IMR-90 (cell line): ENCODE data around the gene XPC. TPM values are rescaled to one million over a fixed set of nuclear protein-coding genes. Genes with fewer than 3 reads are reported as not detected.

Experiments used
- ATAC-seq: fragments of 200-7000 bp; cut with Tn5 transposase; 2 replicates; pipeline ENCODE4 v1.9.1; 2020; ENCODE audit warnings: low read depth, mild to moderate bottlenecking, moderate library complexity
- BruUV-seq: library from RNA; stranded (reverse); fragments of 400-500 nt; replicated peaks from 2 replicates; lab custom pipeline; 2021; lab: Mats Ljungman, UMichigan
- CTCF ChIA-PET: fragments of 300-600 bp; formaldehyde crosslinking; extraction: SDS; loops from one replicate; lab custom pipeline; 2021; ENCODE audit warnings: antibody characterized with exemption; lab: Yijun Ruan, JAX
- POLR2A ChIA-PET: fragments of 300-600 bp; sonication (Branson Sonifier 250); formaldehyde crosslinking; loops from one replicate; lab custom pipeline; 2022; ENCODE audit warnings: antibody characterized with exemption; ENCODE audit not compliant: unreplicated experiment; lab: Charles Lee
- DNase-seq: peaks from one replicate; pipeline ENCODE4 v3.0.0; 2013
- H2AFZ ChIP-seq: replicated peaks from 2 replicates; pipeline ENCODE3; 2013; ENCODE audit warnings: low read length, mild to moderate bottlenecking; ENCODE audit not compliant: poor library complexity
- H2AK5ac ChIP-seq: 2 replicates; pipeline ENCODE4 v1.6.1; 2013; ENCODE audit warnings: low read depth, low read length, inconsistent platforms
- H2AK9ac ChIP-seq: replicated peaks from 2 replicates; pipeline ENCODE3; 2013; ENCODE audit warnings: mild to moderate bottlenecking, low read depth, low read length, moderate library complexity; ENCODE audit not compliant: poor library complexity
- H2BK120ac ChIP-seq: 2 replicates; pipeline ENCODE4 v1.6.1; 2013; ENCODE audit warnings: low read depth, low read length, inconsistent platforms
- H2BK15ac ChIP-seq: 3 replicates; pipeline ENCODE4 v1.6.1; 2013; ENCODE audit warnings: low read depth, low read length, inconsistent platforms
- H2BK20ac ChIP-seq: 2 replicates; pipeline ENCODE4 v1.6.1; 2013; ENCODE audit warnings: low read depth, mild to moderate bottlenecking, inconsistent platforms, low read length, moderate library complexity
- H2BK5ac ChIP-seq: 2 replicates; pipeline ENCODE4 v1.6.1; 2013; ENCODE audit warnings: mild to moderate bottlenecking, low read depth, low read length, inconsistent platforms; ENCODE audit not compliant: poor library complexity, severe bottlenecking
- H3K14ac ChIP-seq: replicated peaks from 2 replicates; pipeline ENCODE4 v1.6.1; 2013; ENCODE audit warnings: low read depth, low read length, inconsistent platforms
- H3K18ac ChIP-seq: 2 replicates; pipeline ENCODE4 v1.6.1; 2013; ENCODE audit warnings: low read depth, low read length, control low read depth
- H3K23ac ChIP-seq: 2 replicates; pipeline ENCODE4 v1.6.1; 2013; ENCODE audit warnings: low read depth, low read length, inconsistent platforms
- H3K27ac ChIP-seq: 2 replicates; pipeline ENCODE4 v1.5.1; 2013; ENCODE audit warnings: mild to moderate bottlenecking, control low read depth, low read length; ENCODE audit not compliant: insufficient read depth
- H3K27me3 ChIP-seq: 2 replicates; pipeline ENCODE4 v1.6.1; 2013; ENCODE audit warnings: low read length; ENCODE audit not compliant: control insufficient read depth, insufficient read depth
- H3K36me3 ChIP-seq: 2 replicates; pipeline ENCODE4 v1.6.1; 2013; ENCODE audit warnings: low read length, mixed read lengths; ENCODE audit not compliant: control insufficient read depth, insufficient read depth
- H3K4ac ChIP-seq: 2 replicates; pipeline ENCODE4 v1.6.1; 2013; ENCODE audit warnings: low read depth, low read length, inconsistent platforms
- H3K4me1 ChIP-seq: 2 replicates; pipeline ENCODE4 v1.6.1; 2013; ENCODE audit warnings: low read length, mixed read lengths; ENCODE audit not compliant: control insufficient read depth, insufficient read depth
- H3K4me2 ChIP-seq: 2 replicates; pipeline ENCODE4 v1.6.1; 2013; ENCODE audit warnings: low read depth, mild to moderate bottlenecking, control low read depth, low read length, moderate library complexity
- H3K4me3 ChIP-seq: 2 replicates; pipeline ENCODE4 v1.5.1; 2013; ENCODE audit warnings: low read depth, mild to moderate bottlenecking, control low read depth, low read length, moderate library complexity; ENCODE audit not compliant: insufficient read depth
- H3K56ac ChIP-seq: 2 replicates; pipeline ENCODE4 v1.6.1; 2013; ENCODE audit warnings: low read length, inconsistent platforms; ENCODE audit not compliant: insufficient read depth; ENCODE audit errors: extremely low read depth
- H3K79me1 ChIP-seq, 2 experiments: 2 replicates each; pipeline ENCODE4 v1.6.1; 2013; ENCODE audit warnings: low read length in 2 of 2, inconsistent platforms in 1 of 2, low read depth in 1 of 2
- H3K9ac ChIP-seq: 2 replicates; pipeline ENCODE4 v1.6.1; 2013; ENCODE audit warnings: low read depth, low read length, control low read depth
- H3K9me1 ChIP-seq: 2 replicates; pipeline ENCODE4 v1.6.1; 2013; ENCODE audit warnings: low read length, inconsistent platforms; ENCODE audit not compliant: insufficient read depth
- H3K9me3 ChIP-seq: 2 replicates; pipeline ENCODE4 v1.6.1; 2013; ENCODE audit warnings: low read length; ENCODE audit not compliant: control insufficient read depth, insufficient read depth
- H4K20me1 ChIP-seq: 2 replicates; pipeline ENCODE4 v1.6.1; 2013; ENCODE audit warnings: low read length, inconsistent platforms; ENCODE audit not compliant: insufficient read depth
- H4K5ac ChIP-seq: 2 replicates; pipeline ENCODE4 v1.6.1; 2013; ENCODE audit warnings: mild to moderate bottlenecking, low read depth, low read length, control low read depth
- H4K8ac ChIP-seq, 2 experiments: 2 replicates each; pipeline ENCODE4 v1.6.1; 2013; ENCODE audit warnings: low read depth in 2 of 2, low read length in 2 of 2, control low read depth in 1 of 2, inconsistent platforms in 1 of 2
- H4K91ac ChIP-seq: 2 replicates; pipeline ENCODE4 v1.6.1; 2013; ENCODE audit warnings: low read depth, low read length, inconsistent platforms; ENCODE audit not compliant: insufficient read depth
- CEBPB ChIP-seq: IDR thresholded peaks from 2 replicates; pipeline ENCODE4 v1.6.1; 2012; ENCODE audit warnings: low read depth, low read length, improper control_type of control experiment
- CHD1 ChIP-seq: IDR thresholded peaks from 2 replicates; pipeline ENCODE4 v1.6.1; 2012; ENCODE audit warnings: low read depth, low read length, improper control_type of control experiment
- MXI1 ChIP-seq: IDR thresholded peaks from 2 replicates; pipeline ENCODE4 v1.6.1; 2012; ENCODE audit warnings: low read depth, mild to moderate bottlenecking, low read length, moderate library complexity, borderline replicate concordance
- NFE2L2 ChIP-seq: fragments of 150-350 bp; IDR thresholded peaks from 2 replicates; pipeline ENCODE4 v1.6.1; 2016; ENCODE audit warnings: low read depth, mild to moderate bottlenecking, low read length
- POLR2A ChIP-seq: IDR thresholded peaks from 2 replicates; pipeline ENCODE4 v1.6.1; 2012; ENCODE audit warnings: mild to moderate bottlenecking, low read depth, low read length
- RAD21 ChIP-seq: IDR thresholded peaks from 2 replicates; pipeline ENCODE4 v1.6.1; 2012; ENCODE audit warnings: low read length, improper control_type of control experiment
- RCOR1 ChIP-seq: IDR thresholded peaks from 2 replicates; pipeline ENCODE4 v1.6.1; 2012; ENCODE audit warnings: mild to moderate bottlenecking, low read length, improper control_type of control experiment; ENCODE audit not compliant: insufficient replicate concordance
- RFX5 ChIP-seq: IDR thresholded peaks from 2 replicates; pipeline ENCODE4 v1.8.0; 2012; ENCODE audit warnings: low read depth, mild to moderate bottlenecking, low read length, moderate library complexity
- WGBS, 2 experiments: methylation state at CpG; one replicate each; pipeline versions ENCODE4 v1.1.5 to v1.1.7; 2013; ENCODE audit warnings: missing lambda C conversion rate in 2 of 2; ENCODE audit not compliant: insufficient read length in 1 of 2; ENCODE audit errors: extremely low coverage in 2 of 2; 5-methylcytosine and 5-hydroxymethylcytosine counted together
- dilution Hi-C: fragments of 300-500 bp; cut with HindIII; formaldehyde crosslinking; loops from one replicate; pipeline ENCODE4 v1.14.3; 2018; ENCODE audit warnings: low sequenced_read_pairs; ENCODE audit not compliant: unreplicated experiment
- in situ Hi-C: fragments of 300-500 bp; cut with MboI; formaldehyde crosslinking; loops from 3 replicates; pipeline ENCODE4 v1.14.3; 2019; ENCODE audit warnings: low sequenced_read_pairs, inconsistent platforms, mixed read lengths
- intact Hi-C: fragments of 100-400 bp; cut with micrococcal nuclease; formaldehyde crosslinking; loops from 2 replicates; pipeline ENCODE4 v1.10.0; 2022
- polyA plus RNA-seq, 3 experiments: library from polyadenylated mRNA; depleted of rRNA; stranded (reverse); fragments of >200 nt; gene quantifications; 2 replicates each; pipeline ENCODE4 v1.2.3, GENCODE V29; 2012; ENCODE audit warnings: low replicate concordance in 1 of 3
- total RNA-seq: library from RNA; depleted of rRNA; stranded (reverse); fragments of >200 nt; gene quantifications from 2 replicates; pipeline ENCODE4 v1.2.3, GENCODE V29; 2012
- TF ChIP-seq, protein P1 (sequence below): fragments of 150-350 bp; IDR thresholded peaks from 2 replicates; pipeline ENCODE4 v1.6.1; 2017; ENCODE audit warnings: mild to moderate bottlenecking, antibody characterized with exemption, low read length, low read depth
- TF ChIP-seq, protein P2 (sequence below): fragments of 150-350 bp; IDR thresholded peaks from 2 replicates; pipeline ENCODE4 v1.6.1; 2016; ENCODE audit warnings: low read depth, mild to moderate bottlenecking, low read length, moderate library complexity, borderline replicate concordance

XPC gene
- total and polyA plus RNA-seq, 2 of the 4 experiments (the other 2 are of a cell fraction): 30.9 to 48.8 TPM

- Histone ChIP-seq H2BK120ac (no peak overlapping the region), H4K8ac (no peak overlapping the region), H2BK20ac (no peak overlapping the region), H3K9ac (no peak overlapping the region), H4K91ac (no peak overlapping the region), H3K18ac (no peak overlapping the region), H2AK9ac (no peak overlapping the region), H4K5ac (no peak overlapping the region), H3K27me3 (no peaks in the 10 kb centered on the region), H3K27ac (no peak overlapping the region), H2BK15ac (no peak overlapping the region), H3K79me1 (no peaks in the 10 kb centered on the region), H3K4me2 (no peak overlapping the region), H3K56ac (no peak overlapping the region), H2AK5ac (no peak overlapping the region), H3K9me3 (no peaks in the 10 kb centered on the region), H2AFZ (no peak overlapping the region), H2BK5ac (no peak overlapping the region), H3K4ac (no peak overlapping the region), H3K4me3 (no peak overlapping the region), H3K4me1 (peaks cover 21% of the 10 kb centered on the region), H3K23ac (no peak overlapping the region), H3K9me1 (peaks cover 10% of the 10 kb centered on the region), H3K14ac (no peak overlapping the region), H4K20me1 (no peaks in the 10 kb centered on the region), H3K36me3 (no peaks in the 10 kb centered on the region)
- DNase-seq (no peak), ATAC-seq (no peak)
- TF ChIP-seq POLR2A: no peak
- no peak for TF ChIP-seq RCOR1
- TF ChIP-seq CEBPB: no peak
- TF ChIP-seq, protein P1, sequence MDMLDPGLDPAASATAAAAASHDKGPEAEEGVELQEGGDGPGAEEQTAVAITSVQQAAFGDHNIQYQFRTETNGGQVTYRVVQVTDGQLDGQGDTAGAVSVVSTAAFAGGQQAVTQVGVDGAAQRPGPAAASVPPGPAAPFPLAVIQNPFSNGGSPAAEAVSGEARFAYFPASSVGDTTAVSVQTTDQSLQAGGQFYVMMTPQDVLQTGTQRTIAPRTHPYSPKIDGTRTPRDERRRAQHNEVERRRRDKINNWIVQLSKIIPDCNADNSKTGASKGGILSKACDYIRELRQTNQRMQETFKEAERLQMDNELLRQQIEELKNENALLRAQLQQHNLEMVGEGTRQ: no peak
- no peak for TF ChIP-seq RAD21
- no peak for TF ChIP-seq RFX5
- no peak for TF ChIP-seq MXI1
- TF ChIP-seq, protein P2, sequence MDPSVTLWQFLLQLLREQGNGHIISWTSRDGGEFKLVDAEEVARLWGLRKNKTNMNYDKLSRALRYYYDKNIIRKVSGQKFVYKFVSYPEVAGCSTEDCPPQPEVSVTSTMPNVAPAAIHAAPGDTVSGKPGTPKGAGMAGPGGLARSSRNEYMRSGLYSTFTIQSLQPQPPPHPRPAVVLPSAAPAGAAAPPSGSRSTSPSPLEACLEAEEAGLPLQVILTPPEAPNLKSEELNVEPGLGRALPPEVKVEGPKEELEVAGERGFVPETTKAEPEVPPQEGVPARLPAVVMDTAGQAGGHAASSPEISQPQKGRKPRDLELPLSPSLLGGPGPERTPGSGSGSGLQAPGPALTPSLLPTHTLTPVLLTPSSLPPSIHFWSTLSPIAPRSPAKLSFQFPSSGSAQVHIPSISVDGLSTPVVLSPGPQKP: no peak
- TF ChIP-seq NFE2L2: no peak
- TF ChIP-seq CHD1: no peak
- ChIA-PET POLR2A (no interaction called here), CTCF (interaction anchor here (0.8 to 1.7 kb wide), 3 partner anchors 9 to 18 kb away, joined by 3 to 5 read pairs (median 4); no protein-coding TSS in a partner anchor)
- in situ Hi-C loops (no loop called here), intact Hi-C loops (no loop called here), dilution Hi-C loops (no loop called here)
- no TSS peak for BruUV-seq
- WGBS, 2 experiments: no CpG with 5 or more reads among the region's 1 CpG
Measured at GRCh38 chr3:14221902-14222301, 43.5 kb upstream of the XPC start.
